Subcutaneous abdominal adipose tissue (tissue), 5 donors: ENCODE results near the gene IFT88.

Source experiments
- H3K27ac ChIP-seq: one replicate; pipeline ENCODE4 v1.7.0; 2013; ENCODE audit warnings: low read depth, mild to moderate bottlenecking, inconsistent platforms, low read length, moderate library complexity
- H3K27me3 ChIP-seq, 5 donors: one replicate each; pipeline ENCODE4 v1.7.0; 2013; ENCODE audit warnings: low read length in 5 of 5, inconsistent platforms in 1 of 5; ENCODE audit not compliant: control insufficient read depth in 5 of 5, insufficient read depth in 4 of 5
- H3K36me3 ChIP-seq, 5 donors: one replicate each; pipeline ENCODE4 v1.7.0; 2013; ENCODE audit warnings: low read length in 5 of 5; ENCODE audit not compliant: control insufficient read depth in 5 of 5, insufficient read depth in 5 of 5
- H3K4me1 ChIP-seq, 5 donors: one replicate each; pipeline ENCODE4 v1.7.0; 2013; ENCODE audit warnings: low read length in 5 of 5, mild to moderate bottlenecking in 3 of 5, moderate library complexity in 1 of 5; ENCODE audit not compliant: control insufficient read depth in 5 of 5, insufficient read depth in 5 of 5
- H3K4me3 ChIP-seq, 5 donors: one replicate each; pipeline ENCODE4 v1.7.0; 2013; ENCODE audit warnings: low read length in 5 of 5, low read depth in 1 of 5
- H3K9ac ChIP-seq, 5 donors: one replicate each; pipeline ENCODE4 v1.7.0; 2013; ENCODE audit warnings: low read length in 5 of 5, mild to moderate bottlenecking in 4 of 5, moderate library complexity in 3 of 5
- H3K9me3 ChIP-seq, 5 donors: one replicate each; pipeline ENCODE4 v1.7.0; 2013; ENCODE audit warnings: low read length in 5 of 5; ENCODE audit not compliant: control insufficient read depth in 5 of 5
- donor health status: healthy.
- donor health status: healthy.
- donor health status: healthy.
- donor health status: healthy.
- donor health status: healthy.

IFT88 gene, protein sequence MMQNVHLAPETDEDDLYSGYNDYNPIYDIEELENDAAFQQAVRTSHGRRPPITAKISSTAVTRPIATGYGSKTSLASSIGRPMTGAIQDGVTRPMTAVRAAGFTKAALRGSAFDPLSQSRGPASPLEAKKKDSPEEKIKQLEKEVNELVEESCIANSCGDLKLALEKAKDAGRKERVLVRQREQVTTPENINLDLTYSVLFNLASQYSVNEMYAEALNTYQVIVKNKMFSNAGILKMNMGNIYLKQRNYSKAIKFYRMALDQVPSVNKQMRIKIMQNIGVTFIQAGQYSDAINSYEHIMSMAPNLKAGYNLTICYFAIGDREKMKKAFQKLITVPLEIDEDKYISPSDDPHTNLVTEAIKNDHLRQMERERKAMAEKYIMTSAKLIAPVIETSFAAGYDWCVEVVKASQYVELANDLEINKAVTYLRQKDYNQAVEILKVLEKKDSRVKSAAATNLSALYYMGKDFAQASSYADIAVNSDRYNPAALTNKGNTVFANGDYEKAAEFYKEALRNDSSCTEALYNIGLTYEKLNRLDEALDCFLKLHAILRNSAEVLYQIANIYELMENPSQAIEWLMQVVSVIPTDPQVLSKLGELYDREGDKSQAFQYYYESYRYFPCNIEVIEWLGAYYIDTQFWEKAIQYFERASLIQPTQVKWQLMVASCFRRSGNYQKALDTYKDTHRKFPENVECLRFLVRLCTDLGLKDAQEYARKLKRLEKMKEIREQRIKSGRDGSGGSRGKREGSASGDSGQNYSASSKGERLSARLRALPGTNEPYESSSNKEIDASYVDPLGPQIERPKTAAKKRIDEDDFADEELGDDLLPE

DNA sequence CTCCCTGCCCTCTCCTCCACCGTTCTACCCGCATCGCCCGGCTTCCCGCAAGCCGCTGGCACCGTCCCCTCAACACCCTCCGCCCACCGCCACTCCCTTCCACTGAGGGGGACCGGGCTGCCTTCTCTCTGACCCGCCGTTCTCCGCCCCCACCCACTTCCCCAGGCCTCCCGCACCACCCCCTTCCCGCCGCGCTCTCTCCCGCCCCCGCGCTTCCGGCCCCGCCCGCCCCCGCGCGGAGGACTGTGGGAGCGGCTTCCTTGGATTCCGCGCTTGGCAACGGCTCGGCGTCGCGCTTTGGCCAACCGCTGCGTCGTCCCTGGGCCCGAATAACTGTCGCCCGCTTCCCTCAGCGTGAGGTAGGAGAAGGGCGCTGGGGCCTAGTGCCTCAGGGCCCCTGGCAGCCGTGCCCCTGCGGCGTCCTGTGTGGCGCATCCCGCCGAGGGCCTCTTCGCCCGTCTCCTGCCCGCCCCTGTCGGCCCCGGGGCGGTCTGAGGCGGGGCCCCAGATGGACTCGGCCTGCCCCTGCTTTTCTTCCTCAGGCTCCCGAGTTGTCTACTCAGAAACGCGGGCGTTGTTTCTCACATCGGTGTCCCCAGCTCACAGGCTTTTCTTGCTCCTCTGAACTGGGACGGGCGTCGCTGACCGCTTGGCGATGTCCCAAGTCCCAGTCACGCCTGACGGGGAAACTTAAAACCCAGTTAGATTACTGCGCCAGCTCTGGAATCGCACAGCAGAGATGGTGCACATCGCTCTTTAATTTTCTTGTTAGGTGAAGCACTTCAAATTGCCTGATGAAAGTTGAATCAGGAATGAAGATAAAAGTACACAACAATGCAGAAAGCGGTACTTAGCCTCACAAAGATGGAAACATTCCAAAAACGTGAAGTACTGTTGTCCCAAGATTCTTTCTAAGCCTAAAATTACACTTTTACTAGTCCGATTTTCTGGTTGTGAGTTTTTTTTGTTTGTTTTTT lies at the start of gene IFT88:
IFT88 (plus strand) TSS at position 260 of the 977 bp plus-strand sequence. CDS start 7,229 bp downstream, outside the sequence.
- Histone ChIP-seq H3K4me3 (peak within 1 kb of the TSS; percentile 81 to 96 (median 86)), H3K4me1 (peaks cover 4 to 19% (median 13%) of the 10 kb centered on the region in 5 donors), H3K27me3 (no peaks in the 10 kb centered on the region), H3K9me3 (peaks cover 0 to 3% (median 0%) of the 10 kb centered on the region in 5 donors), H3K27ac (peak within 1 kb of the TSS; percentile 87), H3K9ac (peak within 1 kb of the TSS; percentile 71 to 93 (median 78)), H3K36me3 (no peaks in the 10 kb centered on the region)

DNA sequence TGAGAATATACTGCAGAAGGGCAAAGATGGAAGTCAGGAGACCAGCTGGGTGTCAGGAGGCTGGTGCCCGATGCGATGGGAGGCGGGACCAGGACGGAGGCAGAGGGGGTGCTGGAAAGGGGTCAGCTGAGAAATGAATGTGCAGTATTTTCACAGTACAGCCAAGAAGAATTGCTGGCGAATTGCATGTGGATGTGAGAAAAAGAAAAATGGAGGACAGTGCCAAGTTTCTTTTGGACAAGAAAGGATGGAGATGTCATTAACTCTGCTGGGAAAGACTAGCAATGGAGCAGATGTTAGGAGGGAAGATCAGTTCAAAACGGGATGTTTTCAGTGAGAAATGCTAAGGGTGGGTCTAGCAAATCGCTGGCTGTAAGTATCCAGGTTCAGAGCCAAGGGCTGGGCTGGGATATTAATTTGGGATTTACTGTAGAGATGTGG lies 48.3 kb upstream of the IFT88 start:
- peak overlapping the region in 1 of 5 donors; percentile 24 for H3K4me3 ChIP-seq
- H3K9me3 ChIP-seq, result no peaks in the 10 kb centered on the region
- H3K9ac ChIP-seq, result no peak overlapping the region
- peaks cover 0 to 9% (median 0%) of the 10 kb centered on the region in 5 donors for H3K4me1 ChIP-seq
- no peaks in the 10 kb centered on the region for H3K36me3 ChIP-seq
- no peak overlapping the region for H3K27ac ChIP-seq
- no peaks in the 10 kb centered on the region for H3K27me3 ChIP-seq

DNA sequence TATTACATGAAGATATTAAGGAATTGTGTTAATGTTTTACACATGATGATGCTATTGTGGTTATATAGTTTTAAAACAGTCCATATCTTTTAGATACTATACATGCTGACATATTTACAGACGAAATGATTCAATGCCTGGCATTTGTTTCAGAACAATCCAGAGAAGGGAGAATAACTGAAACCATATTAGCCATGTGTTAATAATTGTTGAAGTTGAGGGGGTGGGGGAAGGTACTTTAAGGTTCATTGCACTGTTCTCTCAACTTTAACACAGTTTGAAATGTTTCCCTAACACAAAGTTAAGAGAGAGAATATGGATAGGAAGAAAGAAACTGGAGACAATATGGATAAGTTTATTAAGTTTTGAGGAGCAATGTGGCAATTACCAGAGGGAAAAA lies 47.1 kb upstream of the IFT88 start:
- peaks cover 0 to 15% (median 4%) of the 10 kb centered on the region in 5 donors for H3K4me1 ChIP-seq

DNA sequence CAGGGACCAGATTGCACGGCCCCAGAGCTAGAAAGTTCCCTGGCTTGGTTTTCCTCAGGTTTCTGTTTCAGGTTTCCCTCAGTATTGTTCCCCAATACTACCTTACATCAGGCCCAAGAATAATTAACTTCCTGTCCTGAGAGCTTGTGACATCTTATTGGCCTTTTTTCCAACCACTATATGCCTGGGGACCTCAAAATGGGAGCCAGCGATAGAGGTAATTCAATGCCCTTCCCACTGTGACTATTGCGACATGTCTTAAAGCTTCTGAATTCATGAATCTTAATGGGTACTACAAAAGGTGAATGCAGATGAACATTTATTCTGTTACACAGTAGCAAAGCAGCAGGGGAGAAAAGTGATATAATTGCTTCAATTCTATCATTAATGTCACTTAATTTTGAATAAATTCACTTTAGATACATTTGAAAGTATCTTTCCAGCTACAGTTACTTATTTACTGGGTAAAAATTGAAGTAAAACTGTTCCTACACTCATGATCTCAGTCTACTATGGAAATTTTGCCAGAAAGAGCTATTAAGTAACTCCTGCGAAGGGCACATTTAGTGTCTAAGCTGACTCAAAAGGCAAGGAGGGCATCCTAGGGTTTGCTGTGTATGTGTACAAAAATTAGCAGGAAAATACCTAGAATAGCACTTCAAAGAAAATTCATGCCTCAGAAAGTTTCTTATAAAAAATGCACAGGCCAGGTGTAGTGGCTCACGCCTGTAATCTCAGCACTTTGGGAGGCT lies 45.4 kb upstream of the IFT88 start:
- Histone ChIP-seq H3K9me3 (no peaks in the 10 kb centered on the region), H3K27me3 (no peaks in the 10 kb centered on the region), H3K9ac (no peak overlapping the region), H3K4me1 (peaks cover 1 to 29% (median 15%) of the 10 kb centered on the region in 5 donors), H3K27ac (no peak overlapping the region), H3K36me3 (no peaks in the 10 kb centered on the region), H3K4me3 (no peak overlapping the region)

More for the DNA sequence above, 47.1 kb upstream of the IFT88 start:
- Histone ChIP-seq H3K27me3 (no peaks in the 10 kb centered on the region), H3K9ac (no peak overlapping the region), H3K4me3 (no peak overlapping the region), H3K9me3 (no peaks in the 10 kb centered on the region), H3K36me3 (no peaks in the 10 kb centered on the region), H3K27ac (no peak overlapping the region)

DNA sequence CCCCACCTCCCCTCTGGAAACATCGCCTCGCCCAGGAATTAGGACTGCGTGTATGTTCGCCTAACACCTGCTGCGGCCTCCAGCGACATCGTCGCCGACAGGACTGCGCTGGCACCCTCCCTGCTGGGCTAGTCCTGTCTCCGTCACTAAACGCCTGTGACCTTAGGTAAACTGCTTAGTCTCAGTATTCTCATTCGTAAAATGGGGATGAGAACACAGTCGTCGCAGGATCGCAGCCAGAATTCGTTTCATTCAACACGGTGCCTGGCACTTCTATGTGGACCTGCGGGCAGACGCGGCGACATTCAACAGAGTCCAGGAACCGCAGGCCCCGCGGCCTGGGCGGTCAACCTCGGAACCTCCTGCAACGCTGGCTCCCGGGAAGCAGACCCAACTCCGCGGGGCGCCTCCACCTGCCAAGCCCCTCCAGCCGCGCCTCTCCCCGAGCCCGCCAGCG lies 41.8 kb upstream of the IFT88 start:
- Histone ChIP-seq H3K27me3 (no peaks in the 10 kb centered on the region), H3K27ac (peak overlapping the region; percentile 87), H3K36me3 (no peaks in the 10 kb centered on the region), H3K4me3 (peak overlapping the region; percentile 73 to 92 (median 83)), H3K9me3 (no peaks in the 10 kb centered on the region), H3K4me1 (peaks cover 3 to 29% (median 19%) of the 10 kb centered on the region in 5 donors), H3K9ac (peak overlapping the region; percentile 73 to 90 (median 81))

DNA sequence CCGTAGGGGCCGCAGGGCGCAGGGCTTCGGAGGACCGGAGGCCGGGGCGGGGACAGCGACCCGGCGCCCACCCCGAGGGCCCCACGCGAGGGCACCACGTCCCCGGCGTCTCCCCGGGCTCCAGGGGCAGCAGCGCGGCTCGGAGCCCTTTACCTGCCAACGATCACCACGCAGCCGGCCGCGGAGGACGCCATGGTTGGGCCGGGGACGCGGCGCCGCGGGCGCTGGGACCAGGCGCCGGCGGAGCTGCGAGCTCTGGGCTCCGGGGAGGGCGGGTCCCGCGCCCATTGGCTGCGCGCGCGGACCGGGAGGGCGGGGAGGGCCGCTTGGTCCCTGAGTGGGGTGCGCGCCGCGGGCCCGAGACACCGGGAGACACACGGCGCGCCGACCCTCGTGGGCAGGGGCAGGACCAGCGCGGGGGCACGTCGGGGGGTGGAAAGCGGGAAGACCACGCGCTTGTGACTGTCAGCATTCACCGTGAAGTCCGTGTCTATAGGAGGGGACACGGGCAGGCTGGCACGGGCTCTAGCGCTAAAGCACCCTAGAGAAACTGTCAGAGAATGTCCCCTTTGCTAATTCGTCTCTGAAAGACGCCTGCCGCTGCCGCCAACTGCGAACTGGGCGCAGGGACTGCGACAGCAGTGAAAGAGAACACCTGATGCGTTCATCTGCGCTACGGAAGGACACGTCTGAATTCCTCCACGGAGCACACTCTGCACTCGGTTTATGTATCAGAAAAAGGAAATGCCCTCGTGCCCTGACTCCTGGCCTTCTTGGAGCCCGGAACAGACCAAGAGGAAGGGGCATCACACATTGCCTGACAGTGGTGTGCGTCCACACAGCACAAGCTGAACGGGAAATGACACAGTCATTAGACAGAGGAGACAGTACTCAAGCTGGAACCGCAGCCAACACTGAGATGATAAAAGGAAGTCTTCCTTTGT lies 41.1 kb upstream of the IFT88 start, which contains the start of gene CRYL1:
CRYL1 (minus strand) TSS at position 257 of the 944 bp plus-strand sequence; CDS start at position 194, 63 bp downstream.
- Histone ChIP-seq H3K4me1 (peaks cover 3 to 29% (median 19%) of the 10 kb centered on the region in 5 donors), H3K4me3 (peak within 1 kb of the TSS; percentile 73 to 92 (median 83)), H3K9me3 (no peaks in the 10 kb centered on the region), H3K36me3 (no peaks in the 10 kb centered on the region), H3K9ac (peak within 1 kb of the TSS; percentile 73 to 90 (median 87)), H3K27ac (peak within 1 kb of the TSS; percentile 87), H3K27me3 (no peaks in the 10 kb centered on the region)

DNA sequence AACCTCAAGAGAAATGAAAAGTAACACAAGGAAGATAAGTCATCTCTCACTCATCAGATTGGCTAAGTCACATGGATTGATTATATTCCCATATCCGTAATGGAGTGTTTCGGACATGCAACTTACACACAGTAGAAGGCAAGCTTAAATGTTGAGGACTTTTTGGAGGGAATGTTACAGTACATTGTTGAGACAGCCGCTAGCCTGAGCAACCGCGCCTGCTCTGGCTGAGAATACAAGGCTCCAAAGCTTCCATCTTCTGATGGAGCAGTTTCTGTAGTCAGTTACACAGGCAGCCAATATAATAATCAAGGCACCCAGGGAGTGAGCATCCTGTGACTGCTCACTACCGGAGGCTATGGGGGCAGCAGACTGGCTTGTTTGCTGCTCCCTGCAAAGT lies 40.3 kb upstream of the IFT88 start:
- H3K9me3 ChIP-seq, result no peaks in the 10 kb centered on the region
- peak overlapping the region; percentile 73 to 92 (median 83) for H3K4me3 ChIP-seq
- H3K4me1 ChIP-seq, result peaks cover 3 to 29% (median 19%) of the 10 kb centered on the region in 5 donors
- no peaks in the 10 kb centered on the region for H3K36me3 ChIP-seq
- H3K9ac ChIP-seq, result peak overlapping the region in 3 of 5 donors; percentile 76 to 81 (median 78)
- no peaks in the 10 kb centered on the region for H3K27me3 ChIP-seq
- H3K27ac ChIP-seq, result peak overlapping the region; percentile 87

DNA sequence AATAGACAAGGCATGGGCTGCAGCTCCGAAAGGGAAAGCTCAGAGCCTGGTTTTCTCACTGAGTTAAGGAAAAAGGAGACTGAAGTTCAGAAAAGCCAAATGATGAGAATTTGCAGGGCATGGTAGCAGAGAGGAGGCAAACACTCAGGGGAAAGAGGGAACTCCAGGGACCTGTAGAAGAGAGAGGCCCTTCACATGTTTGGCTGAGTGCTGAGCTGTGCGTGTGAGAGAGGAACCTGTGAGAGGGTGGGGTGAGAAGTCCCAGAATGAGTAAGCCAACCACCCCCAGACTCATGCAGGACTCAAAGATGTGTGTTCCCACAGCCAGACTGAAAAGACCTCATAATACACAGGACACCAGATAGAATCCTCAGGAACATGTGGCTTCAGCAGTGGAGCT lies 38.5 kb upstream of the IFT88 start:
- H3K4me3 ChIP-seq, result no peak overlapping the region

More for the DNA sequence above, 38.5 kb upstream of the IFT88 start:
- H3K4me1 ChIP-seq, result peaks cover 3 to 29% (median 19%) of the 10 kb centered on the region in 5 donors
- no peaks in the 10 kb centered on the region for H3K27me3 ChIP-seq
- no peak overlapping the region for H3K27ac ChIP-seq
- no peak overlapping the region for H3K9ac ChIP-seq
- H3K36me3 ChIP-seq, result no peaks in the 10 kb centered on the region
- no peaks in the 10 kb centered on the region for H3K9me3 ChIP-seq
